ENCODE measurements around the gene GGT1.

DNA sequence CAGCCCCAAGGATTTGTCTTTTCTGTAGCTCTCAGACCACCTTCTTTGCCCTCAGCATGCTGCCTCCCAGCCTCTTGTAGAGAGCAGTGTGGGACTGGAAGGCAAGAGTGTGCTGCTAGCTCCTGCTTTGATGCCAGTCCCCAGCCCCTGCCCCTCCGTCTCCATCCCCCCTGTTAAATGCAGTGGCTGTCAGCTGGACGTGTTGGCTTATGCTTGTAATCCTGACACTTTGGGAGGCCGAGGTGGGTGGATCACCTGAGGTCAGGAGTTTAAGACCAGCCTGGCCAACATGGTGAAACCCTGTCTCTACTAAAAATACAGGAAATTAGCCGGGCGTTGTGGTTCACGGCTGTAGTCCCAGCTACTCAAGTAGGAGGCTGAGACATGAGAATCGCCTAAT, 31.7 kb upstream of the GGT1 start:
- TF ChIP-seq, protein P1, sequence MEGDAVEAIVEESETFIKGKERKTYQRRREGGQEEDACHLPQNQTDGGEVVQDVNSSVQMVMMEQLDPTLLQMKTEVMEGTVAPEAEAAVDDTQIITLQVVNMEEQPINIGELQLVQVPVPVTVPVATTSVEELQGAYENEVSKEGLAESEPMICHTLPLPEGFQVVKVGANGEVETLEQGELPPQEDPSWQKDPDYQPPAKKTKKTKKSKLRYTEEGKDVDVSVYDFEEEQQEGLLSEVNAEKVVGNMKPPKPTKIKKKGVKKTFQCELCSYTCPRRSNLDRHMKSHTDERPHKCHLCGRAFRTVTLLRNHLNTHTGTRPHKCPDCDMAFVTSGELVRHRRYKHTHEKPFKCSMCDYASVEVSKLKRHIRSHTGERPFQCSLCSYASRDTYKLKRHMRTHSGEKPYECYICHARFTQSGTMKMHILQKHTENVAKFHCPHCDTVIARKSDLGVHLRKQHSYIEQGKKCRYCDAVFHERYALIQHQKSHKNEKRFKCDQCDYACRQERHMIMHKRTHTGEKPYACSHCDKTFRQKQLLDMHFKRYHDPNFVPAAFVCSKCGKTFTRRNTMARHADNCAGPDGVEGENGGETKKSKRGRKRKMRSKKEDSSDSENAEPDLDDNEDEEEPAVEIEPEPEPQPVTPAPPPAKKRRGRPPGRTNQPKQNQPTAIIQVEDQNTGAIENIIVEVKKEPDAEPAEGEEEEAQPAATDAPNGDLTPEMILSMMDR (conservative IDR thresholded peaks at IDR 0.05; ENCODE audit: low read depth in 2 of 2), result no peak
- TF ChIP-seq POLR2AphosphoS5 (IDR thresholded peaks at IDR 0.05; ENCODE audit: low read depth) (no peak), EZH2 (IDR thresholded peaks at IDR 0.05; ENCODE audit: low read depth, unreplicated experiment) (no peak), CREB1 (CRISPR knock-in tag; IDR thresholded peaks at IDR 0.05; ENCODE audit: low read depth) (no peak), EZH2phosphoT487 (IDR thresholded peaks at IDR 0.05; ENCODE audit: unreplicated experiment) (no peak), NANOG (IDR thresholded peaks at IDR 0.05; ENCODE audit: borderline replicate concordance) (no peak), JUNB (IDR thresholded peaks at IDR 0.05; ENCODE audit: unreplicated experiment) (no peak), ZNF331 (CRISPR knock-in tag; IDR thresholded peaks at IDR 0.05; ENCODE audit: low read depth) (no peak), ZNF114 (CRISPR knock-in tag; IDR thresholded peaks at IDR 0.05) (no peak), STAT1 (IDR thresholded peaks at IDR 0.05; ENCODE audit: unreplicated experiment) (no peak)
- TF ChIP-seq, protein P2, sequence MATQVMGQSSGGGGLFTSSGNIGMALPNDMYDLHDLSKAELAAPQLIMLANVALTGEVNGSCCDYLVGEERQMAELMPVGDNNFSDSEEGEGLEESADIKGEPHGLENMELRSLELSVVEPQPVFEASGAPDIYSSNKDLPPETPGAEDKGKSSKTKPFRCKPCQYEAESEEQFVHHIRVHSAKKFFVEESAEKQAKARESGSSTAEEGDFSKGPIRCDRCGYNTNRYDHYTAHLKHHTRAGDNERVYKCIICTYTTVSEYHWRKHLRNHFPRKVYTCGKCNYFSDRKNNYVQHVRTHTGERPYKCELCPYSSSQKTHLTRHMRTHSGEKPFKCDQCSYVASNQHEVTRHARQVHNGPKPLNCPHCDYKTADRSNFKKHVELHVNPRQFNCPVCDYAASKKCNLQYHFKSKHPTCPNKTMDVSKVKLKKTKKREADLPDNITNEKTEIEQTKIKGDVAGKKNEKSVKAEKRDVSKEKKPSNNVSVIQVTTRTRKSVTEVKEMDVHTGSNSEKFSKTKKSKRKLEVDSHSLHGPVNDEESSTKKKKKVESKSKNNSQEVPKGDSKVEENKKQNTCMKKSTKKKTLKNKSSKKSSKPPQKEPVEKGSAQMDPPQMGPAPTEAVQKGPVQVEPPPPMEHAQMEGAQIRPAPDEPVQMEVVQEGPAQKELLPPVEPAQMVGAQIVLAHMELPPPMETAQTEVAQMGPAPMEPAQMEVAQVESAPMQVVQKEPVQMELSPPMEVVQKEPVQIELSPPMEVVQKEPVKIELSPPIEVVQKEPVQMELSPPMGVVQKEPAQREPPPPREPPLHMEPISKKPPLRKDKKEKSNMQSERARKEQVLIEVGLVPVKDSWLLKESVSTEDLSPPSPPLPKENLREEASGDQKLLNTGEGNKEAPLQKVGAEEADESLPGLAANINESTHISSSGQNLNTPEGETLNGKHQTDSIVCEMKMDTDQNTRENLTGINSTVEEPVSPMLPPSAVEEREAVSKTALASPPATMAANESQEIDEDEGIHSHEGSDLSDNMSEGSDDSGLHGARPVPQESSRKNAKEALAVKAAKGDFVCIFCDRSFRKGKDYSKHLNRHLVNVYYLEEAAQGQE (IDR thresholded peaks at IDR 0.05; ENCODE audit: unreplicated experiment), result no peak
- TF ChIP-seq, protein P3, sequence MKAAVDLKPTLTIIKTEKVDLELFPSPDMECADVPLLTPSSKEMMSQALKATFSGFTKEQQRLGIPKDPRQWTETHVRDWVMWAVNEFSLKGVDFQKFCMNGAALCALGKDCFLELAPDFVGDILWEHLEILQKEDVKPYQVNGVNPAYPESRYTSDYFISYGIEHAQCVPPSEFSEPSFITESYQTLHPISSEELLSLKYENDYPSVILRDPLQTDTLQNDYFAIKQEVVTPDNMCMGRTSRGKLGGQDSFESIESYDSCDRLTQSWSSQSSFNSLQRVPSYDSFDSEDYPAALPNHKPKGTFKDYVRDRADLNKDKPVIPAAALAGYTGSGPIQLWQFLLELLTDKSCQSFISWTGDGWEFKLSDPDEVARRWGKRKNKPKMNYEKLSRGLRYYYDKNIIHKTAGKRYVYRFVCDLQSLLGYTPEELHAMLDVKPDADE (IDR thresholded peaks at IDR 0.05), result no peak
